Endothelial cell of umbilical vein (primary cell): Measurements from ENCODE around the gene PIK3R1. TPM values are rescaled to one million over a fixed set of nuclear protein-coding genes. Genes with fewer than 3 reads are reported as not detected.

Source experiments
- BruUV-seq: library from RNA; stranded (reverse); fragments of 400-500 nt; replicated peaks from 2 replicates; lab custom pipeline; 2021; lab: Mats Ljungman, UMichigan
- CTCF ChIA-PET: fragments of 300-600, 350-600 bp; sonication (Branson Sonifier 250); formaldehyde crosslinking; loops from one replicate; lab custom pipeline; 2021; ENCODE audit warnings: antibody characterized with exemption, inconsistent platforms; lab: Charles Lee
- POLR2A ChIA-PET: fragments of 300-600, 350-600 bp; sonication (Branson Sonifier 250); formaldehyde crosslinking; loops from one replicate; lab custom pipeline; 2021; ENCODE audit warnings: antibody characterized with exemption, inconsistent platforms; lab: Charles Lee
- DNase-seq: peaks from one replicate; pipeline ENCODE4 v3.0.0-alpha.2; 2011; ENCODE audit warnings: low read depth, low spot score
- FAIRE-seq: peaks from 2 replicates; lab custom pipeline; 2011; peaks lifted over from hg19 to GRCh38; lab: Jason Lieb, UNC
- H2AFZ ChIP-seq: 2 replicates; pipeline ENCODE4 v1.6.0; 2012; ENCODE audit warnings: low read depth, low read length, control low read depth, inconsistent platforms
- H3K27ac ChIP-seq: 2 replicates; pipeline ENCODE4 v1.5.1; 2011; ENCODE audit warnings: low read depth, mild to moderate bottlenecking, control low read depth, low read length, moderate library complexity; ENCODE audit not compliant: insufficient read depth
- H3K27me3 ChIP-seq, 2 experiments: 2 replicates each; pipeline versions ENCODE4 v1.6.0 to v1.6.1; 2011; ENCODE audit warnings: low read length in 2 of 2, mixed read lengths in 1 of 2; ENCODE audit not compliant: control insufficient read depth in 2 of 2, insufficient read depth in 2 of 2
- H3K36me3 ChIP-seq, 2 experiments: 2 replicates in 1 of 2; 3 replicates in 1 of 2; pipeline ENCODE4 v1.5.1; 2011; ENCODE audit warnings: low read length in 2 of 2, mild to moderate bottlenecking in 1 of 2, moderate library complexity in 1 of 2; ENCODE audit not compliant: control insufficient read depth in 2 of 2, insufficient read depth in 2 of 2; ENCODE audit errors: extremely low read depth in 1 of 2
- H3K4me1 ChIP-seq: 3 replicates; pipeline ENCODE4 v1.5.1; 2011; ENCODE audit warnings: mild to moderate bottlenecking, low read length; ENCODE audit not compliant: control insufficient read depth, insufficient read depth; ENCODE audit errors: extremely low read depth
- H3K4me2 ChIP-seq: 2 replicates; pipeline ENCODE4 v1.6.1; 2011; ENCODE audit warnings: low read length, control low read depth, mixed read lengths; ENCODE audit not compliant: insufficient read depth
- H3K4me3 ChIP-seq, 3 experiments: fragments of 200-600 bp in 1 of 3; sonication (generic), shearing (Covaris generic) in 1 of 3; replicated peaks in 1 of 3; 2 replicates each; pipeline ENCODE4 v1.5.1; 2011 to 2016; ENCODE audit warnings: control low read depth in 3 of 3, low read length in 3 of 3, mild to moderate bottlenecking in 2 of 3, inconsistent platforms in 1 of 3, low read depth in 1 of 3, moderate library complexity in 1 of 3; ENCODE audit not compliant: insufficient read depth in 1 of 3
- H3K79me2 ChIP-seq: 2 replicates; pipeline ENCODE4 v1.6.0; 2012; ENCODE audit warnings: low read length, inconsistent platforms; ENCODE audit not compliant: control insufficient read depth, insufficient read depth
- H3K9ac ChIP-seq: replicated peaks from 2 replicates; pipeline ENCODE3; 2011; ENCODE audit warnings: low read length, control low read depth; ENCODE audit not compliant: insufficient read depth; ENCODE audit errors: extremely low read depth
- H3K9me1 ChIP-seq: replicated peaks from 3 replicates; pipeline ENCODE4 v1.6.0; 2011; ENCODE audit warnings: mild to moderate bottlenecking, low read length; ENCODE audit not compliant: control insufficient read depth, insufficient read depth; ENCODE audit errors: extremely low read depth
- H3K9me3 ChIP-seq: replicated peaks from 2 replicates; pipeline ENCODE4 v1.5.1; 2012; ENCODE audit warnings: low read length, inconsistent platforms; ENCODE audit not compliant: control insufficient read depth, insufficient read depth
- H4K20me1 ChIP-seq: replicated peaks from 2 replicates; pipeline ENCODE3; 2011; ENCODE audit warnings: mild to moderate bottlenecking, low read length; ENCODE audit not compliant: control insufficient read depth, insufficient read depth; ENCODE audit errors: extremely low read depth
- CTCF ChIP-seq, 2 donors: IDR thresholded peaks; 1 replicate in 1 of 2; 2 replicates in 1 of 2; pipeline ENCODE4 v1.5.1; 2011; ENCODE audit warnings: low read length in 2 of 2, mild to moderate bottlenecking in 2 of 2, moderate library complexity in 2 of 2, control low read depth in 1 of 2, inconsistent platforms in 1 of 2, low read depth in 1 of 2; ENCODE audit not compliant: insufficient read depth in 1 of 2; ENCODE audit errors: extremely low read depth in 1 of 2
- GATA2 ChIP-seq: IDR thresholded peaks from 2 replicates; pipeline ENCODE4 v1.7.0; 2011; ENCODE audit warnings: low read depth, mild to moderate bottlenecking, moderate library complexity, mixed read lengths, low read length; ENCODE audit not compliant: insufficient read length, insufficient read depth
- JUN ChIP-seq: IDR thresholded peaks from 2 replicates; pipeline ENCODE4 v1.6.1; 2011; ENCODE audit warnings: borderline replicate concordance, low read depth; ENCODE audit not compliant: insufficient read length, insufficient read depth
- MYC ChIP-seq: IDR thresholded peaks from one replicate; pipeline ENCODE4 v1.6.1; 2011; ENCODE audit warnings: mild to moderate bottlenecking, low read depth, low read length
- POLR2A ChIP-seq: IDR thresholded peaks from 2 replicates; pipeline ENCODE4 v1.6.1; 2012; ENCODE audit warnings: low read depth, mild to moderate bottlenecking, control low read depth, low read length
- POLR2AphosphoS5 ChIP-seq: IDR thresholded peaks from 2 replicates; pipeline ENCODE4 v1.6.1; 2012; ENCODE audit warnings: low read depth, mild to moderate bottlenecking, control low read depth, low read length, moderate library complexity; ENCODE audit not compliant: insufficient read depth
- dilution Hi-C: fragments of 300-500 bp; cut with MboI; formaldehyde crosslinking; loops from one replicate; pipeline ENCODE4 v1.15.0; 2019; ENCODE audit warnings: low sequenced_read_pairs; ENCODE audit not compliant: extremely low pct_ligation_motif_present
- intact Hi-C: fragments of 100-400 bp; cut with micrococcal nuclease; formaldehyde crosslinking; loops from one replicate; pipeline ENCODE4 v1.10.0; 2022
- polyA plus RNA-seq, 4 experiments: library from polyadenylated mRNA; depleted of rRNA in 3 of 4; stranded (reverse) in 3 of 4; unstranded in 1 of 4; fragments of >200 nt; gene quantifications; 2 replicates each; pipeline versions ENCODE4 v1.2.1 to v1.2.3, GENCODE V29; 2011 to 2012; ENCODE audit warnings: missing spikeins in 1 of 4
- total RNA-seq: library from RNA; stranded (reverse); gene quantifications from 2 replicates; pipeline ENCODE4 v1.2.3, GENCODE V29; 2021

Gene PIK3R1
- total and polyA plus RNA-seq, 2 donors (not counting 3 experiments of a cell fraction or from before 2014, with no cell fraction given) = 2.8 to 30.0 TPM

GRCh38 chr5:68268101-68268851 lies 52.7 kb downstream of the PIK3R1 start:
- Histone ChIP-seq H3K36me3 (no peaks in the 10 kb centered on the region), H3K9ac (no peak overlapping the region), H3K27me3 (no peaks in the 10 kb centered on the region), H3K9me3 (no peaks in the 10 kb centered on the region), H3K4me3 (no peak overlapping the region), H4K20me1 (peaks cover 3% of the 10 kb centered on the region), H3K27ac (no peak overlapping the region), H3K79me2 (peaks cover 16% of the 10 kb centered on the region), H3K4me2 (no peak overlapping the region), H3K4me1 (peaks cover 3% of the 10 kb centered on the region), H2AFZ (no peak overlapping the region), H3K9me1 (no peaks in the 10 kb centered on the region)
- intact Hi-C loops (no loop called here), dilution Hi-C loops (loop anchor here (25.0 kb wide), 1 partner anchor 1106 kb away; no protein-coding TSS in a partner anchor)
- DNase-seq = no peak
- BruUV-seq = no TSS peak
- ChIA-PET POLR2A (no interaction called here), CTCF (interaction anchor here (1.1 to 1.8 kb wide), 3 partner anchors 15 to 1102 kb away, joined by 3 to 5 read pairs (median 5); no protein-coding TSS in a partner anchor)
- TF ChIP-seq POLR2AphosphoS5 (no peak), GATA2 (no peak), CTCF (IDR thresholded peaks at IDR 0.05; ENCODE audit: extremely low read depth in 1 of 2, insufficient read depth in 1 of 2, low read depth in 1 of 2, low read length in 2 of 2) (no peak), POLR2A (no peak), MYC (no peak), JUN (no peak)
- FAIRE-seq = no peak
